ENCODE measurements around the gene ST6GALNAC3.

ST6GALNAC3 gene

DNA sequence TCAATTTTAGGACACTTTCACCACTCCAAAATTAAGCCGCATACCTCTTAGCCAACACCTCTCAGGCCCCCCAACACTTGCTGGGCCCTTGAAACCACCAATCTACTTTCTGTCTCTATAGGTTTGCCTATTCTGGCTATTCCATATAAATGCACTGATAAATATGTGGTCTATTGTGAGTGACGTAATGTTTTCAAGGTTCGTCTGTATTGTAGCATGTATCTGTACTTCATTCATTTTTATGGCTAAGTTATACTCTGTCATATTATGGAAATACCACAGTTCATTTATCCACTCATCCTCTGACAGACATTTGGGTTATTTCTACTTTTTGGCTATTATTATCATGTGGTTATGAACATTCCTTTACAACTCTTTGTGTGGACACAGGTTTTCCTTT lies 432.8 kb downstream of the ST6GALNAC3 start:
- DNase-seq (ENCODE audit: low read depth), result no peak

- DNase-seq (ENCODE audit: low read depth), result no peak
Observed at GRCh38 chr1:76508871-76509270, 434.3 kb downstream of the ST6GALNAC3 start.

- DNase-seq (ENCODE audit: low read depth), result no peak
Observed at GRCh38 chr1:76510672-76511557, 436.4 kb downstream of the ST6GALNAC3 start.

DNA sequence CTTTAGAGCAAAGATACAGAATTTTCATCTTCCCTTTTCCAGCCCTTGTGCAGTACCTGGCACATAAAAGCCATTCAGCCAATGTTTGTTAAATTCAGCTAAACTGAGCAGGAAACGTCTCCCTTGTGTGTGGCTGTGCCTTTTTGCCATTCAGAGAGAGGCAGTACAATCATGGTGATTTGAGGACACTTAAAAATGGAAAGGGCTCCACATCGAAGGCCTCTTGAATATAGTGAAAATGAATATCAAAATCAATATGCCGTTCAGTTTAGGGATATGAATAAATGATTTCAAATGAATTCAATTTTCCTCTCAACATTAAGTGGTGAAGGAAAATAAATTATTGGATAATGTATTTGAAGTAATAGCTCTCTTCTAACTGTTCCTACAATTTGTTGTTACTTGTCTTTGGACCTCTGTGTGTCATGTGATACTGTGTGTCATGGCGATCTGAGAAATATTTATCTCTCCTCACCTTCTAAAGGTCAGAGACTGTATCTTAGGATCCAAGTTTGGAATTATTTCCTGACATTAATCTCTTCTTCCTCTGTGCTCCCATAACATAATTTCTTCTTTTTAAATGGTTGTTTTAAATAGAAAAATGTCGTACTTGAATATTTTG lies 437.1 kb downstream of the ST6GALNAC3 start:
- no peak for DNase-seq (ENCODE audit: low read depth)

DNA sequence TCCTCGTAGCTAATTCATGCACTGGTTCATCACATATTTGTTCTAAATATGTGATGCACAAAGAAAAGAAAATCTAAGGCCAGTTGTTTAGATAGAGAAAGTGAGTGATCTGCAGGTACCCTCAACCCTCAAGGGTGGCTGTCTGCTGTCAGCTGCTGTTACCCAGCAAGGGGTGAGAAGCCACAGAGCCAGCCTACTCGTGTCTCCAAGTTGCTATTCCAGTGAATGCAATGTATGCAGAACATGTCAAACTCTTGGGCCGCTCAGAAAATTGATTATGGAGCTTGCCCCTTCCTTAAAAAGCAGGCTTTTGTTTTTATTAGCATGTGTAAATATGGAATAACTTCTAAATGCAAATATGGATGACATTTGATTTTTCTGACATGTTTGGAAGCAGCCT lies 456.4 kb downstream of the ST6GALNAC3 start:
- no peak for DNase-seq (ENCODE audit: low read depth)

DNA sequence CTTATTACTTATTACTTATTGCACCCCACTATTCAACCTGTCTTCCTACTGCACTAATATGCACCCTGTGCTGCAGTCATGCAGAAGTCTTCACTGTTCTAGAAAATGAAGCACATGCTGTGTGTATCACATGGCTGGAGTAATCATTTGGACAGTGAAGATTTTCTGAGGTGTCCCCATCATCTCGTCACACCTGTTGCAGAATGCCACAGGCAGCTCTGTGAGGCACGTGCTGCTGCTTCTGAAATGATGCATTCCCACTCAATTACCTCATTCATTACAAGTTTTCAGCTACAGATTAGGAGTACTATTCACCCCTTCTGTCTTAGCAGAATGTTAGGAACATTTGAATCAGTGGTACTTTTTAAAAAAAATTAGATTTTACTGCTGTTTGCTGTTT lies 467.1 kb downstream of the ST6GALNAC3 start:
- no peak for DNase-seq (ENCODE audit: low read depth)

DNA sequence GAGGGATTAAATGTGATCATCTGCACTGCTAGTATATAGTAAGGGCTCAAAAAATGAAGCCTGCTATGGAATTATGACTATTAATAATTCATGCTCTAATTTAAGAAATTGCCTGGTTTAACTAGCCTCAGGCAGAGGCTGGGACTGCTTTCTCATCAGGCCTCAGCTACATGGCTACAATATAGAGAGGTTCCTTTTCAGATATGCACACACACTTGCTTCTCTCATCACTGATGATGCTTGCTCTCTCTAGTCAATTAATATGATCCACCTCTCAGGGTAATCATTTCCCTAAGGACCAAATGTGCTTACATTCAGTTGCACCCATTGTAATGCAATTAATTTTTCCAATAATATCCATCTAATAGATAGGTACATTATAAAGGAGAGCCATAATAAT lies 467.8 kb downstream of the ST6GALNAC3 start:
- no peak for DNase-seq (ENCODE audit: low read depth)

GRCh38 chr1:76543495-76543894 lies 468.9 kb downstream of the ST6GALNAC3 start:
- DNase-seq (ENCODE audit: low read depth), result no peak

DNA sequence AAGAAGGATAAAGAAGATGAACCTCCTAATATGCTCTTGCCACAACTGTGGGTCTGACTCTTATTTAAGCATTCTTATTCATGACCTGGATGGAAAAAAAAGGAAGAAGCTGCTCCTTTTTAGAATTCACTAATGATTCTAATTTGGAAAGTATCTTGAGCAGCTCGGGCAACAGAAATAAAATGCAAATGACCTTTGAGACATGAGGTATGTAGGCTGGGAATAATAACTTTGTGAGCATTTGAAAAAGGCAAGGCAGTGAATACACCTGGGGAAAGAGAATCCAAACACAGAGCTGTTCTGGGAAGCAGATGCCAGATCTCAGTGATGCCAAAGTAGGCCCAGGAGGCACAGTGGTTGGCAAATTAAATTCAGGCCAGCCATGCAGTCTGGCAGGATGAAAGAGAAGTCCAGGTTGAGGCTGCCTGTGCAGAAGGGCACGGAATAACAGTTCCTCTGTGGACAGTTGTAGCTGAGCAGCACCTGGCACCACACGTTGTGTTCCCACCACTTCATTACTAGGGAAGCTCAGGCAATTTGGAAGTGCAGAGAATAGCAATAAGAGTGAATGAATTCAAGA lies 471.9 kb downstream of the ST6GALNAC3 start:
- DNase-seq (ENCODE audit: low read depth), result no peak

GRCh38 chr1:76547916-76548315 lies 473.4 kb downstream of the ST6GALNAC3 start:
- DNase-seq (ENCODE audit: low read depth), result no peak

GRCh38 chr1:76548513-76549100 lies 474.1 kb downstream of the ST6GALNAC3 start:
- no peak for DNase-seq (ENCODE audit: low read depth)

DNA sequence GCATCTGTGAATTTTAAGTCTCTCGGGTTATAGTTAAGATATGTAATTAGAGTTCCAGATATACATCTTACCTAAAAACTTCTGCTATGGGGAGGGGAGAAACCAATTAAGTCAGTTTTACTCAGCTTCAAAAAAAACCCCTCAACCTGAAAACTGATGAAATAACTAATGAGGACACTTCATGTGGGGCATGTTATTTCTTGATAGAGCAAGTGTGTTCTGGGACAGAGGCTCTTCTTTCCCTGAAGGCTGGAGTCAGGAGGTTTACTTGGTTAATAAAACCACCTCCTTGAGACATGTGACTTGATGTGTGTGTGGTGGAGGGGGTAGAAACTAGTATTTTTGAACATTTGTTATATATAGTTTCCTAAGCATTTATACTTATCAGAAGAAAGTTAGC lies 479.7 kb downstream of the ST6GALNAC3 start:
- no peak for DNase-seq (ENCODE audit: low read depth)

DNA sequence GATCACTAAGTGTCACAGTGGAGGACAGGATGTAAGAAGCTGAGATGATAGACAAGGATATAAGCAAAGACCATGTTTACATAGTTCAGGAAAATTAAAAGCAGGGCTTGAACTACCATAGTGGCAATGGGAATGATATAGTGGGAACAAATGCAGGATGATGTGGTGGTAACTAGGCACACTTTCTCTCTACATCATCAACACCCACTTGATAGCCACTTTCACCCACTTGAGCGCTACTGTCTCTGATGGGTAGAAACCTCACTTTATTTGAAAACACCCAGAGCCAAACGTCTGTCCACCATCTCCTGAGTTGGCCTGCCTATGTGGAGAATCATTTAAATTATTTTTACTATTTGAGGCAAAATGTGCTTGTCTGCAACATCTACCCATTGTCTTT lies 487.7 kb downstream of the ST6GALNAC3 start:
- no peak for DNase-seq (ENCODE audit: low read depth)

DNA sequence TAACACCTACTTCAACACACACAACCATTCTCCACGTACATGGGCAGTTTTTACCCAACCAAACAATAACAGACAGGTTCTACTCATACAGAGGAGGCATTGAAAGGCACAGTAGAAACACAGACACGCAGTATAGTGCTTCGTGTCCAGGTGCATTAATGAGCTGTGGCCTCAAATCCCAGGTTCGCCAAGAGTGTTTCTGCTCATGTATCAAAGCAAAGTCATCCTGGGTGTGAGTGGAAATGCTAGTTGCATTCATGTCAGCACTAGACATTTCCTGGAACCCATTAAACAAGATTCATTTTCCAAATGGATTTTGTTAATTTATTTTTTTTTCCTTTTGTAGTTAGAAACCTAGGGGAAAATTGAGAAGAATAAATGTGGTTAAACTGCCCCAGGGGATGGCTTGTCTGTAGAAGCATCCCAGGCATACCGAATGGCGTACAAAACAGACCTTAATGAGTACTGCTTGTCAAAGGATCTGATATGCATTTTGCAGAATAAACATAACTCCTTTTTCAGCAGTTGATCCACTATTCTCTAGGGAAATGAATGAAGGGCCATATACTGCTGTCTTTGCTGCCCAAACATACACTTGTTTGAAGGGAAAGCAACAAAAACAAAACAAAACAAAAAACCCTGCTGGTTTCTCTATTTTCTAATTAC lies 494.2 kb downstream of the ST6GALNAC3 start:
- no peak for DNase-seq (ENCODE audit: low read depth)

GRCh38 chr1:76571248-76571647 lies 496.7 kb downstream of the ST6GALNAC3 start:
- DNase-seq (ENCODE audit: low read depth), result no peak

DNA sequence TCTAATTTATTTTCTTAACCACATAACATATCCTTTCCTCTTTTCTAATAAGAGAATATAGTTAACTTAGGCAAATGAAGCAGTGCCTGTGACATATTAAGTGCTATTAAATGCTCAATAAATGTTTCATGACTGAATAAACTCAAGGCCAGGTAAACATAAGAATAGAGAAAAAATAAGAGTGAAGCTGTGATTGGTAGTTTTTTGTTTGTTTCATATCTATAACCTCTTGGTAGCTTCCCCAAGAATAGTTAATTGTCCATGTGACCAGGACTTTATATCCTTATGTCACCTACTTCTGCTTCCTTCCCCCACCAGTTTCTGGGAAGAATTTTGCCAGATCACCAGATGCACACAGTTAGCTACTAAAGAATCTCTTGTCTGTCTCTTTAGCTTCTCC lies 497.7 kb downstream of the ST6GALNAC3 start:
- no peak for DNase-seq (ENCODE audit: low read depth)

DNA sequence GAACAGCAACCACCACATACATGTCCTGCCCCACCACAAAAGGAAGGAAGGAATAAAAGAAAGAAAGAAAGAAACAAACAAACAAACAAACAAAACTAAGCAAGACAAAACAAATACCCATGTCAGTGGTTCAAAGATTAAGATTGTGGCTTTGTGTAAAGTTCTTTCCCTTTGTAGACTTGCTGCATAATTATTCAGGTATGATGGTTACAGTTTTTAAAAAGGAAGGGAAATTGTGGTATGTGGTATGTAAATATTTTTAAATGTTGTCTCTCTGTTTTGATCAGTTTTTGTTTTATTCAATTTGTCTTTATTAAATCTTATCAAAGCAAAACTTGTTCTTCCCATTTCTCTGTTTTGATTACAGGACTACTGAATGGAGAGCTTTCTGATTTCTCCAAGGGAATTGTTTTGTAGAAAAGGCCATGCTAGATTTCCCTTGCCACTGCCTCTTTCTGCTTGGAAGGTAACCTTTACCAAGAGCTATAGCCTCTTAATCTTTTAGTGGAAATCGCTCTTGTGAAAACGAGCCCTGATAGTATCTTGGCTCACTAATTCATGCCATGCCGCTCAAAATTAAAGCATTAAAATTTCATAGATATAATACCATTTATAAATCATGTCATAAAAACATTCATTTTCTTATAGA lies 502.5 kb downstream of the ST6GALNAC3 start:
- no peak for DNase-seq (ENCODE audit: low read depth)

DNA sequence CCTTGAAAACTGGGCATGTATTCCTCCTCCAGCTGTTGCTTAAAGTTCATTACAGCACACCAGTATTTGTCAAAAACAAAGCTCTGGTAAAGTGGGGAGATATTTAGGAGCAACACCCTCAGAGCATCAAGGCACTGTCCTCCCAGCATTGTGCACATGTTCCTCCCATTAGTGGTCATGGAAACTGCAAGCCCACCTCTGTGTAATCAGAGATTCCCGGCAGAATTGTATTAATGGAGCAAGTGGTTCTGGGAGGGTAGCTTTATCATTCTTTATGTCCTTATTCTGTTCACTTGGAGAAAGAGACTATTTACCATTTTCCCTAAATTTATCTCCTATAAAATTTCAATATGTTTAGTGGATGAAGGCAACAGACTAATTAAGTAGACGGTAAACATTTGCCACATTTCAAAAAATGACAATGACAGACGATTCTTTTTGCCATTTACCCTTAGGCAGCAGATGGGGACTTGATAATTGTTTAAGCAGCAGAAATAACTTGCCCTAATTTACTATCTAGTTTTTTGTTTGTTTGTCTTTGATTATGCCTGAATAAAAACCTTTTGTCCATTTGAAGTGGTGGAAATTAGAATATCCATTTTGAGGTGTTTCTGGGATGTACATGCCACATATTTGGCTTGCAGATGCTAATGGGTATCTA lies 503.1 kb downstream of the ST6GALNAC3 start:
- DNase-seq (ENCODE audit: low read depth), result no peak

GRCh38 chr1:76580206-76580605 lies 505.7 kb downstream of the ST6GALNAC3 start:
- DNase-seq (ENCODE audit: low read depth), result no peak

DNA sequence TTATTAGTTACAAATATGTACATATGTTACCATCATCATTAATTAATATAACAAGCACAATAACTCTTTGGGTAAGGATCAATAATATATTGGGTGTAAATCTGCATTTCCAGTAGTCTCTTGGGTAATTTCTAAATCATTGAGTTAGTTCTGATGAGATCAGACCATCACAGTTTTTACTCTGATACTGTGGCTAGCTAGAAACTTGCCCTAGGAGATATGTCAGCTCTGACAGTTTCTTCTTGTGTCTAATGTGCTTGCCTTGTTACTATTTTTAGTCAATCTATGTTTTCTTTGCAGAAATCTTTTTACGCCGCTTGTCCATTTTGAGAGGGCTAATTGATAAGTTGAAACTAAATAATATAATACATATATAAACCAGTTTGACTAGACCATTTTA lies 507.2 kb downstream of the ST6GALNAC3 start:
- no peak for DNase-seq (ENCODE audit: low read depth)

DNA sequence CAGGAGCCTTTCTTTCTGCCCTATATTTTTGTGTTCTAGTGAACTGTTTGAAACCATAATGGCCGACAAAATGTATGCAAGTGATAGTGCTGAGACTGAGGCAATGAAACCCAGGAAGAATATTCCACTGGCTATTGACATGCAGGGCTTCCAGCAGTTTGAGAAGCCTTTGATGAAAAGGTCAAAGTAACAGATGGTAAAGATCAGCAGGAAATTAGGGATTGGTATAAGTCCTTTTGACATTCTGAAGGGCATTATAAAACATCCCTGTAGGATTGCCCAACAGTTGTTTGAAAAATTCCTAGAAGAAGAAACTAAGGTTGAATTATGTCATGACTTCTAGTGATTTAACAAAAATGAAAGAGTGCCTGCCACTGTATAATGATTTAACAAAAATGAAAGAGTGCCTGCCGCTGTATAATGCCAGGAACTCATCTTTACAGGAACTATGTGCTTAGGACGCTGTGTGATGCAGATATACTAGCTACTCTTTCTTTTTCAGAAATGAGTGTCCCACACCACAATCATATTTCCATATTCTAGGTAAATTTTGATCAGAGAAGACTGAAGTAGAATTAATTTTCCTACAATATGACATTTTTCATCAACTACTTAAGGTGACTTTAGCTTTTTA lies 508.8 kb downstream of the ST6GALNAC3 start:
- no peak for DNase-seq (ENCODE audit: low read depth)
